ENCODE data around the gene XPR1. TPM values are rescaled to one million over a fixed set of nuclear protein-coding genes. Genes with fewer than 3 reads are reported as not detected.

Gene XPR1
- total and polyA plus RNA-seq, 2 experiments from 2014 or later, result 4.9 to 15.6 TPM

GRCh38 chr1:180781718-180782117 is 149.9 kb downstream of the XPR1 start:
- no peak overlapping the region for H3K27ac ChIP-seq
- WGBS, 2 experiments (ENCODE audit: low coverage in 1 of 2, low lambda C conversion rate in 2 of 2, missing lambda C conversion rate in 2 of 2), result 96 to 97% methylated on average over 6 of the region's 6 CpGs
- no peaks in the 10 kb centered on the region for H3K36me3 ChIP-seq (ENCODE audit: low read depth)
- H2AFZ ChIP-seq, result no peak overlapping the region
- no peaks in the 10 kb centered on the region for H3K27me3 ChIP-seq (replicated peaks; ENCODE audit: insufficient read depth)
- no peak overlapping the region for H3K9ac ChIP-seq
- peaks cover 9% of the 10 kb centered on the region for H3K4me1 ChIP-seq (ENCODE audit: insufficient read depth)
- H3K4me2 ChIP-seq (ENCODE audit: unreplicated experiment), result no peak overlapping the region
- DNase-seq, result no peak
- H3F3A ChIP-seq (ENCODE audit: insufficient read depth), result no peaks in the 10 kb centered on the region
- in situ Hi-C loops (cut with MboI), result no loop called here
- TF ChIP-seq EZH2phosphoT487 (IDR thresholded peaks at IDR 0.05; ENCODE audit: insufficient read depth, low read depth) (no peak), EZH2 (IDR thresholded peaks at IDR 0.05; ENCODE audit: insufficient read depth, poor library complexity, severe bottlenecking) (no peak)
- no peaks in the 10 kb centered on the region; the same call in 1 of the 2 replicates for H3K79me2 ChIP-seq (ENCODE audit: insufficient read depth)
- no peaks in the 10 kb centered on the region for H4K20me1 ChIP-seq (ENCODE audit: insufficient read depth)
- H3K9me3 ChIP-seq (ENCODE audit: low read depth), result no peaks in the 10 kb centered on the region
- H3K9me2 ChIP-seq (ENCODE audit: insufficient read depth), result no peaks in the 10 kb centered on the region
- H3K4me3 ChIP-seq, result no peak overlapping the region

- peak; percentile 7 for DNase-seq
- WGBS, 2 experiments (ENCODE audit: low coverage in 1 of 2, low lambda C conversion rate in 2 of 2, missing lambda C conversion rate in 2 of 2), result 87 to 93% methylated on average over 3 of the region's 3 CpGs
- in situ Hi-C loops (cut with MboI), result no loop called here
- Histone ChIP-seq H3K9ac (no peak overlapping the region), H3K9me2 (ENCODE audit: insufficient read depth) (no peaks in the 10 kb centered on the region), H3K27me3 (replicated peaks; ENCODE audit: insufficient read depth) (no peaks in the 10 kb centered on the region), H3K9me3 (ENCODE audit: low read depth) (no peaks in the 10 kb centered on the region), H3K36me3 (ENCODE audit: low read depth) (no peaks in the 10 kb centered on the region), H4K20me1 (ENCODE audit: insufficient read depth) (no peaks in the 10 kb centered on the region), H3K4me2 (ENCODE audit: unreplicated experiment) (no peak overlapping the region), H3K79me2 (ENCODE audit: insufficient read depth) (no peaks in the 10 kb centered on the region; the same call in 1 of the 2 replicates), H3K4me3 (no peak overlapping the region), H3K27ac (no peak overlapping the region), H3F3A (ENCODE audit: insufficient read depth) (no peaks in the 10 kb centered on the region), H3K4me1 (ENCODE audit: insufficient read depth) (peaks cover 9% of the 10 kb centered on the region), H2AFZ (no peak overlapping the region)
- TF ChIP-seq EZH2phosphoT487 (IDR thresholded peaks at IDR 0.05; ENCODE audit: insufficient read depth, low read depth), result no peak
- no peak for TF ChIP-seq EZH2 (IDR thresholded peaks at IDR 0.05; ENCODE audit: insufficient read depth, poor library complexity, severe bottlenecking)
Observed at GRCh38 chr1:180785291-180785690, 153.5 kb downstream of the XPR1 start.

- H3K27ac ChIP-seq, result no peak overlapping the region
Observed at GRCh38 chr1:180785887-180786286, 154.1 kb downstream of the XPR1 start.

GRCh38 chr1:180786624-180787023 is 154.8 kb downstream of the XPR1 start:
- Histone ChIP-seq H3K4me3 (no peak overlapping the region), H3K4me2 (ENCODE audit: unreplicated experiment) (no peak overlapping the region), H2AFZ (no peak overlapping the region), H4K20me1 (ENCODE audit: insufficient read depth) (no peaks in the 10 kb centered on the region), H3F3A (ENCODE audit: insufficient read depth) (no peaks in the 10 kb centered on the region), H3K27ac (no peak overlapping the region), H3K9ac (no peak overlapping the region), H3K27me3 (replicated peaks; ENCODE audit: insufficient read depth) (no peaks in the 10 kb centered on the region), H3K9me2 (ENCODE audit: insufficient read depth) (no peaks in the 10 kb centered on the region), H3K36me3 (ENCODE audit: low read depth) (no peaks in the 10 kb centered on the region), H3K79me2 (ENCODE audit: insufficient read depth) (no peaks in the 10 kb centered on the region; the same call in 1 of the 2 replicates), H3K9me3 (ENCODE audit: low read depth) (no peaks in the 10 kb centered on the region), H3K4me1 (ENCODE audit: insufficient read depth) (peaks cover 9% of the 10 kb centered on the region)
- DNase-seq, result no peak
- TF ChIP-seq EZH2 (IDR thresholded peaks at IDR 0.05; ENCODE audit: insufficient read depth, poor library complexity, severe bottlenecking), result no peak
- in situ Hi-C loops (cut with MboI), result no loop called here
- WGBS, 2 experiments (ENCODE audit: low coverage in 1 of 2, low lambda C conversion rate in 2 of 2, missing lambda C conversion rate in 2 of 2), result 35% methylated on average over 1 of the region's 1 CpG

More at GRCh38 chr1:180785887-180786286, 154.1 kb downstream of the XPR1 start:
- in situ Hi-C loops (cut with MboI), result no loop called here
- Histone ChIP-seq H3K4me2 (ENCODE audit: unreplicated experiment) (no peak overlapping the region), H3K4me3 (no peak overlapping the region), H3K9me3 (ENCODE audit: low read depth) (no peaks in the 10 kb centered on the region), H3F3A (ENCODE audit: insufficient read depth) (no peaks in the 10 kb centered on the region), H3K9ac (no peak overlapping the region), H3K79me2 (ENCODE audit: insufficient read depth) (no peaks in the 10 kb centered on the region; the same call in 1 of the 2 replicates), H3K27me3 (replicated peaks; ENCODE audit: insufficient read depth) (no peaks in the 10 kb centered on the region), H3K4me1 (ENCODE audit: insufficient read depth) (peaks cover 9% of the 10 kb centered on the region), H3K9me2 (ENCODE audit: insufficient read depth) (no peaks in the 10 kb centered on the region), H2AFZ (no peak overlapping the region), H3K36me3 (ENCODE audit: low read depth) (no peaks in the 10 kb centered on the region), H4K20me1 (ENCODE audit: insufficient read depth) (no peaks in the 10 kb centered on the region)
- no peak for DNase-seq
- 94 to 97% methylated on average over 3 of the region's 3 CpGs for WGBS, 2 experiments (ENCODE audit: low coverage in 1 of 2, low lambda C conversion rate in 2 of 2, missing lambda C conversion rate in 2 of 2)
- TF ChIP-seq EZH2 (IDR thresholded peaks at IDR 0.05; ENCODE audit: insufficient read depth, poor library complexity, severe bottlenecking), result no peak
- no peak for TF ChIP-seq EZH2phosphoT487 (IDR thresholded peaks at IDR 0.05; ENCODE audit: insufficient read depth, low read depth)

Measured in GM23248 (cell line).